ENCODE measurements around the gene RLIM.
A peak's percentile ranks its signal among the peaks of the same experiment; 100 is the strongest.

Gene RLIM

DNA sequence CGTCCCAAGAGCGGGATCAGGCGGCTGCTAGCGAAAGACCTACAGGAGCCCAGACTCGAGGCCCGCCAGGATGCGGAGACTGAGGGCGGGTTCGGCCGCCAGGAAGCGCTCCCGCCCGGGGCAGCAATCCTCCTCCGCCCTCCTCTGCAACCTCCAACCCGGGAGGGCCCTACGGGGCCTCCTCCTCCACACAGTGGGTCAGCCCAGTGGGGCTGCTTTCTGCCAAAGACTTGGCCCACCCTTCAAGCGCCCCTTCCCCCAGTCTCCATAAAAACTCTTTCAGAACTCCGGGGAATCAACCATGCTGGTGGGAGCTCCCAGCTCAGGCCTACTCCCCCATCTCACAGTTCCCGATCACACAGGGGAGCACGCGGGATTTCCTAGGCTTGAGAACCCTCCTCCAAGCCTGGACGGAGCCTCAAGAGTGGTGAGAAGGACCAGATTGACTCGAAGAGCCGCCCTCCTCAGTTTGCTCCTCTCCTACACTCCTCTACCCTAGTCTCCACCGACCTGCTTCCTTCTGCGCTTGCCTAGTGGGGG is 77.5 kb downstream of the RLIM start:
- DNase-seq (ENCODE audit: low spot score), result no peak

DNA sequence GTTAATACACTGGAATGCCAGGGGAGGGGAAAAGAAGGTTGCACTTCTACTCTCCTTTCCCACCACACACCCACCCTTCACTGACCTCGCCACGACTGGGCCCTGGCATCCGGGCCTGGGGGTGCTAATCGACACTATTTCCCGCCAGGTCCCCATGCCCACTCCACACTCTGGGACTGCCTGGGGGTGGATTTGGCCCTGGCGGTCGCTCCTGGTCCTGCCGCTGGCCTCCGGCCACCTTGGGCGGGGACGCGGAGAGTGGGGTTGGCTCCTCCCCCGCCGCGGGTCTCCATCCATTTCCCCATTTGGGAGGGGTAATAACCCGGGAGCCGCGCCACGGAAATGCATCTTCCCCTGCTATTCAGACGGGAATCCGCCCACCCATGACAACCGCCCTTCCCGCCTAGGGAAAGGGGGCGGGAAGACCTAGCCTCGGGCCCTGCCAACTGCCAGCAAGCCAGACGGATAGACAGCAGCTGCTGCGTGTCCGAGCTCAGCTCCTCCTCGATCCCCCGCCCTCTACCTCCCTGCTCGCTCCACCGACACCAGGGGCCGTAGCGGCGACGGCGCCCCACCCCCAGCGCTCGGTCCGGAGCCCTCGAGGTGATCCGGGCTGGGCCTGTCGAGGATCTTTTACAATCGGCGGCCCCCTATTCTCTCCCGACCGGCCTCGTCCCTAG is 78.1 kb downstream of the RLIM start:
- peak; percentile 25 for DNase-seq (ENCODE audit: low spot score)

DNA sequence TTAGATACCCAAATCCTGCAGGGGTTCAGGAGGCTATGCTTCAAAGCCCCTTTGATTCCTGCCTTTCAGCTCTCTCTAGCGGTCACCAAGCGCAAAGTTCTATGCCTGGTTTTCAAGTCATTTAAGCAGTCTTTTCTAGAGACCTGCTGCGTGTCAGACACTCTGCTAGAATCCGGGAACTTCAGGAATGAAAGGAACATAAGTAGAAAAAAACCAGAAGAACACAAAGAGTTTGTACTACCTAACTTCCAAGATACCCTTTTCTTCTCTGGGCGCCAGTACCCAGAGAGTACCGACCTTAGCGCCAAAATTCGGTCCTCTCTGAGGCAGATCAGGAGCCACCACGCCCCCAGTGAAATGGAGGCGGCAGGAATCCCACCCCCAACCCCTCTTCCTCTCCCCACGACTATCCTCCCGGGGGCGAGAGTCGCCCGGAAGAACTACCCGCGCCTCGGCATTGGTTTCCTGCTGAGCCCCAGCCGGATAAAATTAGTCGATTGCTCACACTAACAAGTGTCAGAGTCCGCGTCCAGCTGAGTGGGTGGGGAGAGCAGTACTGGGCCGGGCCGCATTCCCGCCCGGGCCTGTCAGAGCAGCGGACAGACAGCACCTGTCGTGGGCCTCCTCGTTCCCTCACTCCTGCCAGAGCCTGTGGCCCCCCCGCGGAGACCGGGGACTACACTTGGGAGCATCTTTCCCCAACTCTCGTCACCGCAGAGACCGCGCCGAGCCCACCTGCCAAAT is 78.8 kb downstream of the RLIM start:
- no peak for DNase-seq (ENCODE audit: low spot score)

Data from COLO829 (cell line).